SU-DHL-6 (cell line): Measurements from ENCODE around the gene KIF12.

Source experiments
- CTCF ChIP-seq: fragments of 200-600 bp; sonication (generic); IDR thresholded peaks from one replicate; pipeline ENCODE4 v1.5.1; 2017; ENCODE audit warnings: antibody characterized with exemption, mild to moderate bottlenecking, low read length, moderate library complexity; ENCODE audit not compliant: insufficient read depth, poor library complexity, severe bottlenecking
- EZH2phosphoT487 ChIP-seq: fragments of 200-600 bp; sonication (generic), shearing (Covaris generic); conservative IDR thresholded peaks from 2 replicates; pipeline ENCODE4 v1.6.1; 2018; ENCODE audit warnings: mild to moderate bottlenecking, antibody characterized with exemption, low read length, moderate library complexity, mixed read lengths

- TF ChIP-seq CTCF, result no peak
- TF ChIP-seq EZH2phosphoT487, result no peak
These were observed 16.6 kb upstream of the KIF12 start for GRCh38 chr9:114115654-114116125.
